ENCODE measurements around the gene CREB1. TPM values are rescaled to one million over a fixed set of nuclear protein-coding genes. Genes with fewer than 3 reads are reported as not detected.

The CREB1 gene
- total and polyA plus RNA-seq, 4 donors = 5.4 to 79.6 (median 35.1) TPM

DNA sequence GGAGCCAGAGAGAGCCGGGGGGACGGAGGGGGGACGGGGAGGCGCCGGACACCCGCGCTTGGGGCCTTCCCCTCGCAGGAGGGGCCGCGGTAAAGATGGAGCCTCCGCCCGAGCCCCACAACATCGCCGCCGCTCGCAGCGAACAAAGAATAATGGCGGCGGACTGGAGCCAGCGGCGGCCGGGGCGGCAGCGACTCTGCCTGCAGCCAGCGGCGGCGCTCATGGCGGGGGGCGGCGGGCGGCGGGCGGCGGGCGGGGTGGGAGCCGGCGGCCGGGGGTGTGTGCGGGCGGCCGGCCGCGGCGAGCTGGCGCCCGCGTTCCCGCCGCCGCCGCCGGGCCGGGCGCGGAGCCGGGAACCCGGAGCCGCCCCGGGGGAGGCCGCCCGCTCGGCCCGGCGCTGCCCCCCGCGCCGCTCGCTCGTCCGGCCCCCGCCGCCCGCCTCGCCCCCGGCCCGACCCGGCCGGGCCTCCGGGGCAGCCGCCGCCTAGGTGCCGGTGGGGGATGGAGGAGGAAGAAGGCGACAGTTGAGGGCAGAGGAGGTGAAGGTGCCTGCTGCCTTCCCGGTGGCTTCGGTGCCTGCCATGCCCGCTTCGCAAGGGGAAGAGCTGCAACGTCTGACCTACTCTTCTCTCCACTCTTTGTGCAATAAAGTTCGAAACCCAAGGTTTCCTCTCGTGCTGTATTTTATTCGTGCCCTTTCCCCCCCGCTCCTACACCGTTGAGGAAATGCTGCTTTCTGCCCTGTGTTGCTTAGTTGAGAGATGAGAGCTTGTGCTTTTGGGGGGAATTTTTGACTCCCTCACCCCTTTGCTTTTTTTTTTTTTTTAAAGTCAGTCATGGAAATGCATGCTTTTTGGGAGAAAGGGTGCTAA is 634 bp downstream of the CREB1 start:
- Histone ChIP-seq H3K4me1 (ENCODE audit: control insufficient read depth in 5 of 5, insufficient read depth in 5 of 5, low read length in 5 of 5) (peaks cover 0 to 35% (median 10%) of the 10 kb centered on the region in 5 donors), H3K4me3 (peak overlapping the region; percentile 83), H3K36me3 (ENCODE audit: control insufficient read depth in 4 of 4, insufficient read depth in 4 of 4, low read length in 4 of 4) (no peaks in the 10 kb centered on the region), H3K9ac (ENCODE audit: insufficient read depth in 1 of 2, low read length in 2 of 2) (peak overlapping the region; percentile 82 to 98), H3K27ac (ENCODE audit: low read depth in 1 of 2, low read length in 1 of 2) (peak overlapping the region; percentile 98 to 99), H3K9me3 (ENCODE audit: control insufficient read depth in 4 of 4, insufficient read depth in 3 of 4, low read length in 3 of 4) (no peaks in the 10 kb centered on the region), H3K27me3 (ENCODE audit: control insufficient read depth in 3 of 3, insufficient read depth in 3 of 3, low read length in 2 of 3) (no peaks in the 10 kb centered on the region)
- DNase-seq = peak; percentile 61 to 79 (median 67)
- TF ChIP-seq, protein P1, sequence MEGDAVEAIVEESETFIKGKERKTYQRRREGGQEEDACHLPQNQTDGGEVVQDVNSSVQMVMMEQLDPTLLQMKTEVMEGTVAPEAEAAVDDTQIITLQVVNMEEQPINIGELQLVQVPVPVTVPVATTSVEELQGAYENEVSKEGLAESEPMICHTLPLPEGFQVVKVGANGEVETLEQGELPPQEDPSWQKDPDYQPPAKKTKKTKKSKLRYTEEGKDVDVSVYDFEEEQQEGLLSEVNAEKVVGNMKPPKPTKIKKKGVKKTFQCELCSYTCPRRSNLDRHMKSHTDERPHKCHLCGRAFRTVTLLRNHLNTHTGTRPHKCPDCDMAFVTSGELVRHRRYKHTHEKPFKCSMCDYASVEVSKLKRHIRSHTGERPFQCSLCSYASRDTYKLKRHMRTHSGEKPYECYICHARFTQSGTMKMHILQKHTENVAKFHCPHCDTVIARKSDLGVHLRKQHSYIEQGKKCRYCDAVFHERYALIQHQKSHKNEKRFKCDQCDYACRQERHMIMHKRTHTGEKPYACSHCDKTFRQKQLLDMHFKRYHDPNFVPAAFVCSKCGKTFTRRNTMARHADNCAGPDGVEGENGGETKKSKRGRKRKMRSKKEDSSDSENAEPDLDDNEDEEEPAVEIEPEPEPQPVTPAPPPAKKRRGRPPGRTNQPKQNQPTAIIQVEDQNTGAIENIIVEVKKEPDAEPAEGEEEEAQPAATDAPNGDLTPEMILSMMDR (IDR thresholded peaks at IDR 0.05; ENCODE audit: control extremely low read depth, extremely low read depth) = no peak
- no peak for ATAC-seq (ENCODE audit: insufficient read depth, low FRiP score)
- WGBS, 2 donors = 0% methylated on average over 24 to 93 of the region's 93 CpGs

DNA sequence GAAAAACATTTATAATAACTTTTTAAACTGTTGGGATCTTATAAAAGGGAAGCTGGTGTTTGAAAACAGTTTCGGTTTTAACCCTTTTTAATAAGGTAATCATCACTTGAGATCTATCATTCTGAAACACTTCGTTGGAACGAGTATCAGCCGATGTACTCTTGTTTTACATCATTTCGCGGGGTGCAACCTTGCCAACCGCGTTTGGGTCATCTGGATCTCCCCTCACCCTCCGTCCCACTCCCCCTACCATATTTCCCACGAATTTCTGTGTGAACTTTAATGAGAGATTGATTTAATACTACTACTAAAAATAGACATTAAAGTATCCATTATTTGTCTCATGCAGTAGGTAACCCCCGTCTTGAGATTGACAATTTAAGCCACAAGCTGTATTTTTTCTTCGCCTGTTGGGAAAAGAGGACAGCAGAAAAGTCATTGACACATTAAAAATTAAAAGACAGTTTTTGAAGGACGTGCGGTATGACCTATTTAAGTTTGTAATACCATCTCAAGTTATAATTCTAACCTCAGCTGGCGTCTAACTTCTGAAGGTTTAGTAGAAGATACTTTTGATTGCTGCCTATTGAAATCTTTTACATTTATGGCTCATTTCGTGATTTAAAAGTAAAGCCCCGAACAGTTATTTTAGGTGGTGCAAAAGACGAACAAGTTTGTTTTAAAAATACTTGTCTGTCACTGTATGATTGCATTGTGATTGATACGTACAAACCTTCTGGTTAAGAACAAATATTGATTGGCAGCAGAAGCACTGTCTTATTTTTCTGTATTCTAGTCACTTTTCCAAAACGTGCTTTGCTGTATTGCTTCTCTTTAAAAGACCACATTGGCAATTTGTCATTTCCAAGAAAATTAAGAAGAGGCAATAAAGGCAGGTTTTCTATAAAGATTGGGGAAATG is 1.5 kb downstream of the CREB1 start:
- ATAC-seq (ENCODE audit: insufficient read depth, low FRiP score) (no peak), DNase-seq (peak in 2 of 3 donors; percentile 18 to 34)
- Histone ChIP-seq H3K9me3 (ENCODE audit: control insufficient read depth in 4 of 4, insufficient read depth in 3 of 4, low read length in 3 of 4) (no peaks in the 10 kb centered on the region), H3K9ac (ENCODE audit: insufficient read depth in 1 of 2, low read length in 2 of 2) (peak overlapping the region; percentile 82 to 98), H3K27me3 (ENCODE audit: control insufficient read depth in 3 of 3, insufficient read depth in 3 of 3, low read length in 2 of 3) (no peaks in the 10 kb centered on the region), H3K36me3 (ENCODE audit: control insufficient read depth in 4 of 4, insufficient read depth in 4 of 4, low read length in 4 of 4) (no peaks in the 10 kb centered on the region), H3K4me1 (ENCODE audit: control insufficient read depth in 5 of 5, insufficient read depth in 5 of 5, low read length in 5 of 5) (peaks cover 0 to 35% (median 10%) of the 10 kb centered on the region in 5 donors), H3K4me3 (peak overlapping the region; percentile 41), H3K27ac (ENCODE audit: low read depth in 1 of 2, low read length in 1 of 2) (peak overlapping the region; percentile 96 to 99)
- TF ChIP-seq, protein P1 (IDR thresholded peaks at IDR 0.05; ENCODE audit: control extremely low read depth, extremely low read depth) = no peak
- 4 to 7% methylated on average over 20 of the region's 20 CpGs for WGBS, 2 donors

DNA sequence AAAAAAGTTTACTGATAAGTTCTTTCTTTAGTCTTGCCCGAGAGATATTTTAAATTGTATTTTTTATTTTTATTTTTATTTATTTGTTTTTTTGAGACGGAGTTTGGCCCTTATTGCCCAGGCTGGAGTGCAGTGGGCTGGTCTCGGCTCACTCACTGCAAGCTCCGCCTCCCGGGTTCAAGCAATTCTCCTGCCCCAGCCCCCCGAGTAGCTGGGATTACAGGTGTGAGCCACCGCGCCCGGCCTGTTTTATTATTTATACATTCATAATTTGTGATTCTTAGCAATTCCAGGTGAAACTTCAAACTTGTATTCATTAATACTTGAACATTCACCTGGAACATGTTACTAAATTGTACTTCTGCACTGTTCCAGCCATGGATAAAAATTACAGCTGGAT is 2.9 kb downstream of the CREB1 start:
- TF ChIP-seq, protein P1 (IDR thresholded peaks at IDR 0.05; ENCODE audit: control extremely low read depth, extremely low read depth) = no peak
- DNase-seq (no peak), ATAC-seq (ENCODE audit: insufficient read depth, low FRiP score) (no peak)
- WGBS, 2 donors = 82% methylated on average over 9 of the region's 9 CpGs
- peak overlapping the region in 1 of 2 donors; percentile 67 for H3K27ac ChIP-seq (ENCODE audit: low read depth in 1 of 2, low read length in 1 of 2)
- peaks cover 0 to 35% (median 10%) of the 10 kb centered on the region in 5 donors for H3K4me1 ChIP-seq (ENCODE audit: control insufficient read depth in 5 of 5, insufficient read depth in 5 of 5, low read length in 5 of 5)
- H3K9me3 ChIP-seq (ENCODE audit: control insufficient read depth in 4 of 4, insufficient read depth in 3 of 4, low read length in 3 of 4) = no peaks in the 10 kb centered on the region
- H3K4me3 ChIP-seq = no peak overlapping the region
- H3K36me3 ChIP-seq (ENCODE audit: control insufficient read depth in 4 of 4, insufficient read depth in 4 of 4, low read length in 4 of 4) = no peaks in the 10 kb centered on the region
- H3K27me3 ChIP-seq (ENCODE audit: control insufficient read depth in 3 of 3, insufficient read depth in 3 of 3, low read length in 2 of 3) = no peaks in the 10 kb centered on the region
- H3K9ac ChIP-seq (ENCODE audit: insufficient read depth in 1 of 2, low read length in 2 of 2) = no peak overlapping the region
